ENCODE data around the gene CTLA4.

The CTLA4 gene

DNA sequence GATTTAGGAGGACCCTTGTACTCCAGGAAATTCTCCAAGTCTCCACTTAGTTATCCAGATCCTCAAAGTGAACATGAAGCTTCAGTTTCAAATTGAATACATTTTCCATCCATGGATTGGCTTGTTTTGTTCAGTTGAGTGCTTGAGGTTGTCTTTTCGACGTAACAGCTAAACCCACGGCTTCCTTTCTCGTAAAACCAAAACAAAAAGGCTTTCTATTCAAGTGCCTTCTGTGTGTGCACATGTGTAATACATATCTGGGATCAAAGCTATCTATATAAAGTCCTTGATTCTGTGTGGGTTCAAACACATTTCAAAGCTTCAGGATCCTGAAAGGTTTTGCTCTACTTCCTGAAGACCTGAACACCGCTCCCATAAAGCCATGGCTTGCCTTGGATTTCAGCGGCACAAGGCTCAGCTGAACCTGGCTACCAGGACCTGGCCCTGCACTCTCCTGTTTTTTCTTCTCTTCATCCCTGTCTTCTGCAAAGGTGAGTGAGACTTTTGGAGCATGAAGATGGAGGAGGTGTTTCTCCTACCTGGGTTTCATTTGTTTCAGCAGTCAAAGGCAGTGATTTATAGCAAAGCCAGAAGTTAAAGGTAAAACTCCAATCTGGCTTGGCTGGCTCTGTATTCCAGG lies at the start of gene CTLA4:
CTLA4 (plus strand) TSS at position 211 of the 640 bp plus-strand sequence; CDS start at position 383, 172 bp downstream.
- H3K36me3 Mint-ChIP-seq (ENCODE audit: low read depth), result peaks cover 55% of the 10 kb centered on the region

DNA sequence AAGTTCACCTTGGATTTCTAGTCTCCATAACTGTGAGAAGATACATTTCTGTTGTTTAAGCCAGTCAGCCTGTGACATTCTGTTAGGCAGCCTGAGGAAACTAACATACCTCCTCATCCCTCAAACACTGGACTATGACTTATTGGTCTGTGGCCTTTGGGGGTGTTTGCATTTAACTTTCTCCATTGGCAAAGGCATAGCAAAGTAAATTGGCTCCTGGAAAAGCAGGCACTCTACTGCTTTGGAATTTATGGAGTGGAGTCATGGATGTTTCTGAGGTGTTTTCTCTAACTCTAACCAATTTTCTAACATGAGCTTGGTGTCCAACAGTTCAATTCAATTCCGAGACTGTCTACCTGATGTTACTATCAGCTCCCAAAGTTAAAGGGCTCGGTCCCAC lies 48.9 kb upstream of the CTLA4 start:
- Mint-ChIP-seq H3K4me3 (no peak overlapping the region), H3K27ac (no peak overlapping the region), H3K9me3 (no peaks in the 10 kb centered on the region), H3K36me3 (ENCODE audit: low read depth) (no peaks in the 10 kb centered on the region), H3K27me3 (no peaks in the 10 kb centered on the region), H3K4me1 (ENCODE audit: low read depth) (peaks cover 50% of the 10 kb centered on the region)
- no peak for DNase-seq

More for the DNA sequence above, at the start of gene CTLA4:
- peak within 1 kb of the TSS; percentile 94 for H3K4me3 Mint-ChIP-seq
- peaks cover 9% of the 10 kb centered on the region for H3K9me3 Mint-ChIP-seq
- DNase-seq, result peak; percentile 63
- H3K27ac Mint-ChIP-seq, result peak within 1 kb of the TSS; percentile 92
- no peaks in the 10 kb centered on the region for H3K27me3 Mint-ChIP-seq
- peaks cover 86% of the 10 kb centered on the region for H3K4me1 Mint-ChIP-seq (ENCODE audit: low read depth)

- H3K27me3 Mint-ChIP-seq, result no peaks in the 10 kb centered on the region
- H3K9me3 Mint-ChIP-seq, result no peaks in the 10 kb centered on the region
- no peaks in the 10 kb centered on the region for H3K36me3 Mint-ChIP-seq (ENCODE audit: low read depth)
- no peak overlapping the region for H3K27ac Mint-ChIP-seq
- no peak overlapping the region for H3K4me3 Mint-ChIP-seq
- H3K4me1 Mint-ChIP-seq (ENCODE audit: low read depth), result peaks cover 50% of the 10 kb centered on the region
- DNase-seq, result no peak
Measured at GRCh38 chr2:203819434-203820133, 48.0 kb upstream of the CTLA4 start.

DNA sequence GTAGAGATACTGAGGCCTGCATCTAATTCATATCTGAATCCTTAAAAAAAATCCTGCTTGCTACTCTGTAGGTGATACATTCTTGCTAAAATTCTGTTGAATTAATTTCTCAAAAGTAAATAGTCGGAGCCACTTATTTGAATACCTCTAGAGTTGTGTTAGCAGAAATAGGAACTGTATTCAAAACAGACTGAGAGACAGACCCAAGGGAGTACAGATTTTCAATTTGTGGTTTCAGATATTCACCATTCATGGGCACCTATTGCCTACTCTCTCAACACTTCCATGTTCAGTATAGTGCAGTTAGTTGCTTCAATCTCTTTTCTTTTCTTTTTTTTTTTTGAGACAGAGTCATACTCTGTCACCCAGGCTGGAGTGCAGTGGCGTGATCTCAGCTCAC lies 46.6 kb upstream of the CTLA4 start:
- H3K27ac Mint-ChIP-seq, result no peak overlapping the region
- no peaks in the 10 kb centered on the region for H3K27me3 Mint-ChIP-seq
- H3K36me3 Mint-ChIP-seq (ENCODE audit: low read depth), result no peaks in the 10 kb centered on the region
- H3K4me3 Mint-ChIP-seq, result no peak overlapping the region
- H3K9me3 Mint-ChIP-seq, result no peaks in the 10 kb centered on the region
- H3K4me1 Mint-ChIP-seq (ENCODE audit: low read depth), result peaks cover 47% of the 10 kb centered on the region
- DNase-seq, result no peak

DNA sequence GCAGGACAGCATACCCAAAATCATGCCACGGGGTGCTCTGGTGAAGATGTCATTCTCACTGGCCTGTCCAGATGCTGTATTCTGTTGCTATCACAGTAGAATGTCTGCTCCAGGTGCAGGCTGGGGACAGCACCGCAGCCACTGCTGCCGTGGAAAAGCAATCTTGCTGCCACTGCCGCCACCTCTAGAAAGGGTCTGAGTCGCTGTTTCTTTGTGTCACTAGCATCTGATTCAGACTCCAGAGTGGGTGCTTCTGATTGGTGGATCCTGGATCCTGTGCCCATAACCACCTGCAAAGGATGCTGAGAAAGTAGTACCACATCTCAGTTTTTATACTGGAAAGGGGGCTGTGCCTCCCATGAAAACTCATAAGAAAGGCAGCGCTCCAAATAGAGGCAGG lies 45.3 kb upstream of the CTLA4 start:
- no peak for DNase-seq
- Mint-ChIP-seq H3K27ac (no peak overlapping the region), H3K4me1 (ENCODE audit: low read depth) (peaks cover 53% of the 10 kb centered on the region), H3K36me3 (ENCODE audit: low read depth) (peaks cover 2% of the 10 kb centered on the region), H3K4me3 (no peak overlapping the region), H3K27me3 (no peaks in the 10 kb centered on the region), H3K9me3 (peaks cover 3% of the 10 kb centered on the region)

DNA sequence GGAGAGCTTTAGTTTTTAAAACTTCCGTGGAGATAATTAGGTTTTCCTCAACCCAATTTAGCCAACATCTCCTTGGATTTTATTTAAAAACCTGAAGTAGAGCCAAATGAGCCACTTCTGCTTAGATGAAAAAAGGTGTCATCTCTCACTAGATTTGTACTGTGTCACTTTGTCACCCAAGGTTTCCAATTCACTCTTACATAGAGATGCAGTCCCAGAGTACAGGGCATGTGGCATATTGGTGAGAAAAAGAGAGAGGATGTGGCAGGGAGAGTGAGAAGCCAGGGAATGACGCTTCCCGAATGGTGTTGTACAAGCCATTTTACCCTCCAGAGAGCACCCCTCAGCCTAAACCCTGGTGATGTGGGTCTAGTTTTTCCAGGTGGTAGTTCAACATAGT lies 44.4 kb upstream of the CTLA4 start:
- no peak for DNase-seq
- H3K4me1 Mint-ChIP-seq (ENCODE audit: low read depth), result peaks cover 55% of the 10 kb centered on the region
- peaks cover 8% of the 10 kb centered on the region for H3K9me3 Mint-ChIP-seq
- no peak overlapping the region for H3K27ac Mint-ChIP-seq
- no peaks in the 10 kb centered on the region for H3K27me3 Mint-ChIP-seq
- H3K4me3 Mint-ChIP-seq, result no peak overlapping the region
- peaks cover 5% of the 10 kb centered on the region for H3K36me3 Mint-ChIP-seq (ENCODE audit: low read depth)

DNA sequence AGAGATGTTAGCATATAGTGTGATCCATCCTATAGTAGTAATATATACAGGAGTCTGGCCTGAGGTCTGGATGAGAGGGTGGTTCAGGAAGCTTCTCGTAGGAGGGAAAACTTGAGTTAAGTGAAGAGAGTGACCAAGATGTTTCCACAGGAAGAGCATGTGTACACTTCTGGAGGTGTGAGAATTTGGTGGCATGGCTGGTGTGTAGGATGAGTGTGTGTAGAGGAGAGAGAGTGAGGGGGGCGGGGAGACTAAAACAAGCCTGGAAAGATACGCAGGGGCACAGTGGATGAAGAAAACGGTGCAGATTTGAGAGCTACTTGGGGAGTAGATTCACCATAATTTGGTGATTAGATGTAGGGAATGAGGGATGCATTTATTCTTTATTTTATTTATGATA lies 43.5 kb upstream of the CTLA4 start:
- Mint-ChIP-seq H3K36me3 (ENCODE audit: low read depth) (peaks cover 5% of the 10 kb centered on the region), H3K27me3 (no peaks in the 10 kb centered on the region), H3K27ac (peak overlapping the region; percentile 71), H3K4me1 (ENCODE audit: low read depth) (peaks cover 58% of the 10 kb centered on the region), H3K4me3 (no peak overlapping the region), H3K9me3 (peaks cover 8% of the 10 kb centered on the region)
- DNase-seq, result no peak

GRCh38 chr2:203824603-203825002 lies 43.0 kb upstream of the CTLA4 start:
- Mint-ChIP-seq H3K9me3 (peaks cover 8% of the 10 kb centered on the region), H3K4me3 (no peak overlapping the region), H3K4me1 (ENCODE audit: low read depth) (peaks cover 63% of the 10 kb centered on the region), H3K36me3 (ENCODE audit: low read depth) (peaks cover 5% of the 10 kb centered on the region), H3K27ac (peak overlapping the region; percentile 60), H3K27me3 (no peaks in the 10 kb centered on the region)
- no peak for DNase-seq

- H3K27ac Mint-ChIP-seq, result no peak overlapping the region
- no peak overlapping the region for H3K4me3 Mint-ChIP-seq
Measured at GRCh38 chr2:203826704-203827103, 40.9 kb upstream of the CTLA4 start.

DNA sequence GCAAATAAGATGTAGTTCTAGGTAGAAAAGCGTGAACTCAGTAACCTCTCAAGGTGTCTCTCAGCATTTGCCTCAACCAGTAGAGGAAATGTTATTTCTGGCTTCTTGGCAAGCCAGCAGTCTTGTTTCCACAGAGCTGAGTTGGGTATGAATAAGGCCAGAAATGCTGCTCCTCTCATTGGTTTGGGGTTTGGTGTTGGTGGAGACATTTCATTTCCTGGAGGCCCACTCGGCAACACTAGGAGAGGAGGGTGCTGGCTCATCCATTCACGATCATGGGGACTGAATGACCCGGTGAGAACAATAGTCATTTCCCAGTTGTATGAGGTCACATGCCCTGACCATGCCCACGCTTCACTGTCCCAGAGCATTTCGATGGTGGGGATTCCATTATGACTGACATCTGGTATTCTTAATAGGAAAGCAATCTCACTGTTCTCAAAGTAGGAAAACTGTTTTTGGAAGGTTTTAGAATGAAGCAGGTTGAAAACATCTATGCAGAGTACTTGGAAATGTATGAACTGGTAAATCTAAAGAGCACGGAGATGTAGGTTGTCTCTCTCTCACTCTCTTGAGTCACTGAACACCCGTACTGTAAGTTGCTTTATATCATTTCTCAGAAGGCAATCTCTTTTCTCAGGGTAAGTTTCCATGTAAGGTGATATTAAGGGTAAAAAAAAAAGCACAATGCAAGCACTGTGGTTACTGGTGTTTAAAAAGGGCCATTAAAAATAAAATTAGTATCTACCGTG lies 37.1 kb upstream of the CTLA4 start:
- peak overlapping the region; percentile 98 for H3K27ac Mint-ChIP-seq

More at GRCh38 chr2:203826704-203827103, 40.9 kb upstream of the CTLA4 start:
- Mint-ChIP-seq H3K9me3 (peaks cover 8% of the 10 kb centered on the region), H3K36me3 (ENCODE audit: low read depth) (peaks cover 5% of the 10 kb centered on the region), H3K27me3 (no peaks in the 10 kb centered on the region), H3K4me1 (ENCODE audit: low read depth) (peaks cover 71% of the 10 kb centered on the region)
- DNase-seq, result no peak

DNA sequence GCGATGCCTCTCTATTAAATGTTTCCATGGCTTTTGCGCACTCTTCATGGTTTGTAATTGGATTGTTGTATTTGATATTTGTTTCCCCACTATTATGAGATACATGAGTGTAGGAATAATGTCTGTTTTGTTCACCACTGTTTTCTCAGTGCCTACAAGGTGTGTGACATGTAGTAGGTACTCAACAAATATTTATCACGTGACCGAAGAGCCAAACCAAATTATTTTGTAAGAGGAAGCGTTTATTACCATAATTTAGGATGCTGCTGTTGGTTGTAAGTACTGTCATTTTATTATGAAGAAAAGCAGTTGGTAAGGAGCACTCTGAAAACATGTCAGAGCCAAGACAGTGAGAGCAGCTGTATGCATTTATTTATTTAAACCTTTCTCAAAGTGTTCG lies 32.2 kb upstream of the CTLA4 start:
- Mint-ChIP-seq H3K27me3 (no peaks in the 10 kb centered on the region), H3K4me3 (no peak overlapping the region), H3K9me3 (no peaks in the 10 kb centered on the region), H3K4me1 (ENCODE audit: low read depth) (peaks cover 16% of the 10 kb centered on the region), H3K36me3 (ENCODE audit: low read depth) (no peaks in the 10 kb centered on the region), H3K27ac (peak overlapping the region; percentile 53)
- no peak for DNase-seq

More for the DNA sequence above, 37.1 kb upstream of the CTLA4 start:
- peaks cover 5% of the 10 kb centered on the region for H3K36me3 Mint-ChIP-seq (ENCODE audit: low read depth)
- peaks cover 8% of the 10 kb centered on the region for H3K9me3 Mint-ChIP-seq
- H3K27me3 Mint-ChIP-seq, result no peaks in the 10 kb centered on the region
- peak; percentile 58 for DNase-seq
- H3K4me1 Mint-ChIP-seq (ENCODE audit: low read depth), result peaks cover 44% of the 10 kb centered on the region
- H3K4me3 Mint-ChIP-seq, result peak overlapping the region; percentile 55

DNA sequence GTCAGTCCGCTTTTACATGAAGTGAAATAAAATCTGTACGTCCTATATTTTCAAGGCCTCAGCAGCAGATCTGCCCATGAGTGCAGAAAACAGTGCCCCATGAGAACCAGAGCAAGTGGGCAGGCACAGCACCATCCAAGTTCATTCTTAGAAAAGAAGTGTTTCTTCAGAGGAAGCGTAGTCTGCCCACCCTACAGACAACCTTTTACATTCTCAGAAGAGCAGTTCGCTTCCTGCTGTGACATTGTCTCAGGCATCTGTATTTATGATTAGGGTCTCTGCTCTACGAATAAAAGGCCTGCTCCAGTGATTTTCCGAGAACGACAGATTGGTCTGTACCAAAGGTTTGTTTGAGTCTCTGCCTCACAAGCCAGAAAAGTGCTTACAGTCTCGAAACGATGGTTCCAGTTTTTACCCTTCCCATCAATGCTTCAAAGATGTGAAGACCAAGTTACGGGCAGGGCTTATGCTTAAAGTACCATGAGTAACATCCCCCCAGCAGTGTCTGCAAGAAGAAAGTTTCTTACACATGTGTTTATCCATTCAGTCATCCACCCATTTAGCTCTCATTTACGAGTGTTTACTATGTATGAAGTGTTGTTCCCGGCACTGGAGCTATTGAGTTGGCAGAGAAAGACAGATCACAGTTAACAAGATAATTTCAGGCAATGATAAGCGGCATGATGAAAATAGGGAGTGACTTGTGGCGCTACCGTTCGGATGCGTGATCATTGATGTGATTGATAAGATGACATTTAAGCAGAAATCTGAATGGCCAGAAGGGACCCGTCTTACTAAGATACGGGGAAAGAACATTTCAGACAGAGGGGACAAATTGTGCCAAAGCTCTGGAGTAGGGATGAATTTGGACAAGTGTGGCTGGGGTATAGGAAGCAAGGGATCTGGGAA lies 31.4 kb upstream of the CTLA4 start:
- Mint-ChIP-seq H3K4me3 (no peak overlapping the region), H3K27me3 (no peaks in the 10 kb centered on the region), H3K9me3 (no peaks in the 10 kb centered on the region), H3K36me3 (ENCODE audit: low read depth) (no peaks in the 10 kb centered on the region), H3K4me1 (ENCODE audit: low read depth) (peaks cover 16% of the 10 kb centered on the region), H3K27ac (peak overlapping the region; percentile 53)
- no peak for DNase-seq

- Mint-ChIP-seq H3K4me1 (ENCODE audit: low read depth) (peaks cover 27% of the 10 kb centered on the region), H3K27me3 (no peaks in the 10 kb centered on the region), H3K9me3 (no peaks in the 10 kb centered on the region), H3K4me3 (no peak overlapping the region), H3K36me3 (ENCODE audit: low read depth) (no peaks in the 10 kb centered on the region), H3K27ac (no peak overlapping the region)
- DNase-seq, result no peak
Measured at GRCh38 chr2:203840655-203841205, 26.8 kb upstream of the CTLA4 start.

DNA sequence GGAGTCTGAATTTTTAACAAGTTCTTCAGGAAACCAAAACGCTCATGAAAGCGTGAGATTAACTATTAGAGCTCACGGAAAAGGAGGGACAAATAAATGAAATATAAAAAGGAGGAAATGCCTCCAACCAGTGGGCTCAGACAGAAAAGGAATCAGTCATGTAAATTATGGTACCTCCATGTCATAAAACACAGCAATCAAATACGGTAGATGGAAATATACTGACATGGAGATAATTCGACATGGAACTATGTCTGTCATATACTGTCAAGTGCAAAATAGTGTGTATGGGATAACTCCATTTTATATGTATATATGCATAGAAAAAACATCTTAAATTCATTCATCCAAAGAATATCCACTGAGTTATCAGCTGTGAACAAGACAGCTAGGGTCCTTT lies 25.9 kb upstream of the CTLA4 start:
- H3K27me3 Mint-ChIP-seq, result no peaks in the 10 kb centered on the region

More for the DNA sequence above, 25.9 kb upstream of the CTLA4 start:
- Mint-ChIP-seq H3K27ac (no peak overlapping the region), H3K4me1 (ENCODE audit: low read depth) (peaks cover 27% of the 10 kb centered on the region), H3K36me3 (ENCODE audit: low read depth) (no peaks in the 10 kb centered on the region), H3K4me3 (no peak overlapping the region), H3K9me3 (no peaks in the 10 kb centered on the region)
- no peak for DNase-seq

All from activated T-cell treated with anti-CD3 and anti-CD28 coated beads, Interleukin-2, amount 50 U/mL, for 24 hours (primary cell).